ENCODE results near the gene SNAI1.

- TF ChIP-seq POLR2A (IDR thresholded peaks at IDR 0.05) (no peak), CTCF (IDR thresholded peaks at IDR 0.05) (no peak)
Measured at GRCh38 chr20:49956689-49957088, 26.1 kb upstream of the SNAI1 start.

All from ovary (tissue), 3 donors.